Tracheal epithelial cell (primary cell): Measurements from ENCODE around the gene TIMP1. TPM values are rescaled to one million over a fixed set of nuclear protein-coding genes. Genes with fewer than 3 reads are reported as not detected.

Source experiments
- total RNA-seq: library from RNA; depleted of rRNA; stranded (reverse); fragments of >200 nt; gene quantifications from 2 replicates; pipeline ENCODE4 v1.2.1, GENCODE V29; 2014

Gene TIMP1
- total RNA-seq, result 85.9 and 190 TPM in 2 replicates

DNA sequence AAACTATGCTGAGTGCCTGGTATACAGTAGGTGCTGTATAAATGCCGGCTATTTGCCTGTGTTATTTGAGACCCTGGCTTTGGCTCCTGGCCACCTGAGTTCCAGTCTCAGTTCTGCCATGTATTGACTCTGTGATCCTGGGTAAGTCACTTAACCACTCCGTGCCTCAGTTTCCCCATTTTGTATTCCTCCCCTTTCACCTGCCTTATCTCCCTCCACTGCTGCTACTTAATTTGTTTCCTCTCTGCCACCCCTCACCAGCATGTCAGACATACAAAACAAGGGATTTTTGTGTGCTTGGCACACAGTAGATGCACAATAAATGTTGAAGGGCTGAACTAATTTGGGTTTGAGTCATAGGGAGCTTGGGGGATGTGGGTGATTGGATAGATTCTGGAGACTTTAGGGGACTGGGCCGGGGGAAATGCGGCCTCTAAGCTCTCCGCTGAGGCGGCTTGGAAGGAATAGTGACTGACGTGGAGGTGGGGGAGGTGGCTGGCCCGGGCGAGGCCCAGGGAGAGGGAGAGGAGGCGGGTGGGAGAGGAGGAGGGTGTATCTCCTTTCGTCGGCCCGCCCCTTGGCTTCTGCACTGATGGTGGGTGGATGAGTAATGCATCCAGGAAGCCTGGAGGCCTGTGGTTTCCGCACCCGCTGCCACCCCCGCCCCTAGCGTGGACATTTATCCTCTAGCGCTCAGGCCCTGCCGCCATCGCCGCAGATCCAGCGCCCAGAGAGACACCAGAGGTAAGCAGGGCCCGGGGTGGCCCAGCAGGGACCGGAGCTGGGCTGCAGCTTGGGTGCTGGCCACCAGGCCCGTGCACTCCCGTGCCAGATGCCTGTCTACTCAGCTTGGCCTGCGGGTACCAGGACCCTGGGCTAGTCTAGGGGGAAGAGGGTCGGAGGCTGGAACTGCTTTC is at the start of gene TIMP1:
Gene TIMP1 (plus strand): TSS at position 706 of the 917 bp plus-strand sequence. CDS start 980 bp downstream, outside the sequence.

DNA sequence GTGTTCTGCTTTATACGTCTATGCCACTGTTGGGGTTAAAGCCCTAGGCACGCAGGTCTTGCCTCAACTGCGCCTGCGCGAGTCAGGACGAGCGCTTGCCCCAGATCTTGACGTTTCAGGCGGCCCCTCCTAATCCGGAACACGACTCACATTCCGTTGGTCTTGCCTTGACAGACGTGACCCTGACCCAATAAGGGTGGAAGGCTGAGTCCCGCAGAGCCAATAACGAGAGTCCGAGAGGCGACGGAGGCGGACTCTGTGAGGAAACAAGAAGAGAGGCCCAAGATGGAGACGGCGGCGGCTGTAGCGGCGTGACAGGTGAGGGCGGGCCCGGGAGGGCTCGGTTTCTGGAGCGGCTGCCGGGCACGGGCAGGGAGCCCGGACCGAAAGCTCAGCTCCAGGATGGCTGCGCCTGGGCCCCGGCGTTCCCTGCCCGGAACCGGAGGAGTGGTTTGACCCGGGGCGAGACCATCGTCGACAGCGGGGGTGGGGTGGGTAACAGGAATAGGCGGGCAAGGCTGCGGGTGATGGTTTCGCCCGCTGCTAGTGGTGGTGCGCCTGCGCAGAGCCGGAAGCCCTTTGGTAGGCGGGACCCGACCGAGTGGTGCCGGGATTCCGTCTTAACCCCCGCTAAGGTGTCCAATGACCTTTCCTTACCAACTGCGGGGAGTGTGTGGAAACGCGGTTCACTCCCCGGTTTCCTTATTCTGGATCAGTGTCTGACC is 21.1 kb upstream of the TIMP1 start, which contains the start of gene ARAF:
Gene ARAF (plus strand): TSS at position 272 of the 725 bp plus-strand sequence. CDS start 1,763 bp downstream, outside the sequence.

GRCh38 chrX:47619486-47620302 is 37.5 kb downstream of the TIMP1 start, which contains the start of gene SYN1:
Gene SYN1, minus strand, starts transcription at chrX:47619857. Its CDS starts 129 bp downstream, at chrX:47619728.

DNA sequence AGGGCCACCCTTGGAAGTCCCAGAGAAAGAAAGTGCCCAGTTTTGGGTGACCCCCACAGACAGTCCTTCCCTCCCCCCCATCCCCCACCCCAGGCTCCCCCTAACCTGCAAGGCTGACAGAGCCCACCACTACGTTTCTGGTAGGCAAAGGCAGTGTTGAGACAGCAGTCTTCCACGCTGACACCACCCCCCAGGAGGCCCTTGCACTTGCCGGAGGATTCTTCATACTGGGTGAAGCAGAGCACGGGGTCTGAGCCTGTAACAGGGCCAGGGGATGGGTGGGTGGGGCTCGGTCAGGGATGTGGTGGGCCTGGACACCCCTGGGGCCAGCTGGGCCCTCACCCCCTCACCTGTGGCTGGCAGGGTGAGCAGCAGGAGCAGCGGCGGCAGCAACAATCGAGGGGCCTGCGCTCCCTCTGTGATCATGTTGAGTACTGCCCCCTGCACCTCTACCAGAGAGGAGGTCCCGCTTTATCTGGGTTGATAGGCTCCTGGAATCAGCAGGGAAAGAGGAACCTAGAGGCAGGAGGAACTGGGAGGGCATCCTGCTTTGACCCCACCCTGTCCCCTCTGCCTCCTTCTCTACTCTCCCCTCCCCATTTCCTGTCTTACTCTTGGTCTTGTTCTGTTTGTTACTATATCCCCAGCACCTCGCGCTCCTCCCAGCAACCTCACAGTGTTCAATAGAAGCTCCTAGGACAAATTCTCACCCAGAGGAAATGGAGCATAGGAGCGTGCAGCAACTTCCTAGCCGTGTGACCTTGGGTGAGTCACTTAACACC is 47.4 kb downstream of the TIMP1 start, which contains the start of gene CFP:
Gene CFP (minus strand): TSS at position 512 of the 782 bp plus-strand sequence. CDS start 86 bp downstream, at position 426.

Other genes starting within 250 kb of the TIMP1 start
- gene ZNF157, start 211.9 kb upstream of the TIMP1 start, total RNA-seq, result 0.24 TPM in 1 of 2 replicates, not detected in the other
- 3.9 and 4.0 TPM in 2 replicates for gene ZNF41, start 99.2 kb upstream of the TIMP1 start, total RNA-seq
- 11.3 and 12.0 TPM in 2 replicates for gene ARAF, start 21.2 kb upstream of the TIMP1 start, total RNA-seq
- under 0.01 TPM in 1 of 2 replicates, not detected in the other for gene SYN1, start 37.4 kb downstream of the TIMP1 start, total RNA-seq
- gene CFP, start 47.5 kb downstream of the TIMP1 start, total RNA-seq, result not detected in 2 replicates
- gene ELK1, start 68.1 kb downstream of the TIMP1 start, total RNA-seq, result 15.8 and 18.3 TPM in 2 replicates
- 82.9 and 139 TPM in 2 replicates for gene UXT, start 76.7 kb downstream of the TIMP1 start, total RNA-seq